Transverse colon (tissue), 4 donors: ENCODE data around the gene NMRAL1.
A peak's percentile ranks its signal among the peaks of the same experiment; 100 is the strongest.

Source experiments
- CTCF ChIP-seq, 5 experiments: fragments of 200-600 bp in 3 of 5; fragments of 450-650 bp in 2 of 5; sonication (generic) in 3 of 5; IDR thresholded peaks; 1 replicate in 2 of 5; 2 replicates in 3 of 5; pipeline ENCODE4 v1.5.1; 2016 to 2017; ENCODE audit warnings: antibody characterized with exemption in 5 of 5, inconsistent platforms in 3 of 5, mild to moderate bottlenecking in 2 of 5, moderate library complexity in 1 of 5
- EP300 ChIP-seq: sonication (generic); formaldehyde crosslinking; IDR thresholded peaks from one replicate; pipeline ENCODE4 v1.6.1; 2017; ENCODE audit warnings: antibody characterized with exemption, low read depth
- POLR2AphosphoS5 ChIP-seq, 3 donors: sonication (generic); formaldehyde crosslinking; IDR thresholded peaks; one replicate each; pipeline ENCODE4 v1.6.1; 2016; ENCODE audit warnings: antibody characterized with exemption in 3 of 3

DNA sequence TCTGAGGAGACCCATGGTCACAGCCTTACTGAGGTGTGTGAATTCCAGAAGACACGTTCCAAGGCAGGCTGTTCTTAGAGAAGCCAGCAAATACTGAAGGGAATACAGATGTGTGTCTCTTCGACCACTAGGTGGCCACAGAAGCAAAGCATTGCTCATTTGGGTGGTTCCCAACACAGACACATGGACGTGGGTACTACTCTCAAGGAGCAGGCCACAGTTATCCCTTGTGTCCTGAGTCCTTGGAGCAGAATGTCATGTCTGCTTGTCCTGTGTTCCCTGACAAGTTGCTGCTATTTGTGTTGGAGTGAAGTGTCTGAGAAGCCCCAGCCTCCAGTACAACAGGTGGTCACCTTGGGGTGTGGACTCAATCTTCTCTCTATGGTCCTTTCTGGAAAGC, 32.0 kb upstream of the NMRAL1 start:
- TF ChIP-seq CTCF (IDR thresholded peaks at IDR 0.05) (peak; percentile 73 to 86 (median 81)), POLR2AphosphoS5 (IDR thresholded peaks at IDR 0.05) (peak in 1 of 3 donors; percentile 14), EP300 (no peak)
